Uterus (tissue), 4 donors: ENCODE results near the gene SLC38A5. TPM values are rescaled to one million over a fixed set of nuclear protein-coding genes. Genes with fewer than 3 reads are reported as not detected.

Source experiments
- DNase-seq, 2 donors: peaks; one replicate each; pipeline ENCODE4 v3.0.0-alpha.2; 2019 to 2020
- H3K27ac ChIP-seq, 2 donors: fragments of 200-600 bp; sonication (generic); 1 replicate in 1 of 2; 2 replicates in 1 of 2; pipeline ENCODE4 v1.5.1; 2016 to 2018
- H3K27me3 ChIP-seq, 2 donors: fragments of 200-600 bp; sonication (generic); one replicate each; pipeline ENCODE4 v1.5.1; 2018 to 2019; ENCODE audit warnings: control low read depth in 1 of 2
- H3K36me3 ChIP-seq, 2 donors: fragments of 200-600 bp; sonication (generic); one replicate each; pipeline ENCODE4 v1.5.1; 2019; ENCODE audit warnings: control low read depth in 1 of 2
- H3K4me1 ChIP-seq, 2 donors: fragments of 200-600 bp; sonication (generic); one replicate each; pipeline ENCODE4 v1.5.1; 2018 to 2019; ENCODE audit warnings: control low read depth in 1 of 2
- H3K4me3 ChIP-seq, 2 donors: fragments of 200-600 bp; sonication (generic); 1 replicate in 1 of 2; 2 replicates in 1 of 2; pipeline ENCODE4 v1.5.1; 2018 to 2019; ENCODE audit warnings: mild to moderate bottlenecking in 1 of 2
- H3K9me3 ChIP-seq, 2 donors: fragments of 200-600 bp; sonication (generic); one replicate each; pipeline ENCODE4 v1.5.1; 2019; ENCODE audit warnings: control low read depth in 1 of 2
- POLR2A ChIP-seq, 2 donors: fragments of 450-650 bp; IDR thresholded peaks; one replicate each; pipeline ENCODE4 v1.6.1; 2016; ENCODE audit warnings: antibody characterized with exemption in 2 of 2, mild to moderate bottlenecking in 1 of 2, moderate library complexity in 1 of 2
- intact Hi-C: fragments of 100-400 bp; cut with DNase I; formaldehyde crosslinking; loops from one replicate; pipeline ENCODE4 v1.15.1; 2023; ENCODE audit warnings: low total_unique reads
- total RNA-seq, 4 donors: library from RNA; depleted of rRNA in 3 of 4; stranded (reverse); fragments of >200 nt in 3 of 4; gene quantifications; one replicate each; pipeline versions ENCODE4 v1.1.0 to v1.2.4, GENCODE V29; 2014 to 2023
- TF ChIP-seq, protein P1 (sequence below), 4 experiments: fragments of 200-600 bp in 2 of 4; fragments of 450-650 bp in 2 of 4; sonication (generic) in 2 of 4; IDR thresholded peaks; one replicate each; pipeline ENCODE4 v1.5.1; 2016 to 2019; ENCODE audit warnings: antibody characterized with exemption in 4 of 4, mild to moderate bottlenecking in 2 of 4, moderate library complexity in 1 of 4
- donor health status: DM: yes; HTN: yes; CAD: no.

Gene SLC38A5
- total RNA-seq, 4 donors from 2014 or later = 1.8 to 8.1 (median 4.8) TPM

DNA sequence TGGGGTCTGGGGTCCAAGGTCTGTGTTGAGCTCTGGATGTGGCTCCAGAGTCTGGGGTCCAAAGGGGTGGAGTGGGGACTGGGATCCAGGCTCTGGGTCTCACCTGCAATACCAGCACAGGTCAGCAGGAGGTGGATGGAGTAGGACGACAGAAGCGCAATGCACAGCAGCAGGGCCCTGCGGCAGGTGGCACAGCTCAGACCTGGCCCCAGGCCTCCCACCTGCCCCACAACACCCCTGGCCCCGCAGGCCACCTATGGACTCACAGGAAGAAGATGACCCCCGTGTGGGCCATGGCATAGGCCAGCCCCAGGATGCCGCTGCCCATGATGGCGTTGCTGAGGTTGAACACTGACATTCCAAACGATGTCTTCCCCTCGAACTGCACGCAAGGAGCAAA, 3.4 kb downstream of the SLC38A5 start:
- intact Hi-C loops = no loop called here
- TF ChIP-seq, protein P1, sequence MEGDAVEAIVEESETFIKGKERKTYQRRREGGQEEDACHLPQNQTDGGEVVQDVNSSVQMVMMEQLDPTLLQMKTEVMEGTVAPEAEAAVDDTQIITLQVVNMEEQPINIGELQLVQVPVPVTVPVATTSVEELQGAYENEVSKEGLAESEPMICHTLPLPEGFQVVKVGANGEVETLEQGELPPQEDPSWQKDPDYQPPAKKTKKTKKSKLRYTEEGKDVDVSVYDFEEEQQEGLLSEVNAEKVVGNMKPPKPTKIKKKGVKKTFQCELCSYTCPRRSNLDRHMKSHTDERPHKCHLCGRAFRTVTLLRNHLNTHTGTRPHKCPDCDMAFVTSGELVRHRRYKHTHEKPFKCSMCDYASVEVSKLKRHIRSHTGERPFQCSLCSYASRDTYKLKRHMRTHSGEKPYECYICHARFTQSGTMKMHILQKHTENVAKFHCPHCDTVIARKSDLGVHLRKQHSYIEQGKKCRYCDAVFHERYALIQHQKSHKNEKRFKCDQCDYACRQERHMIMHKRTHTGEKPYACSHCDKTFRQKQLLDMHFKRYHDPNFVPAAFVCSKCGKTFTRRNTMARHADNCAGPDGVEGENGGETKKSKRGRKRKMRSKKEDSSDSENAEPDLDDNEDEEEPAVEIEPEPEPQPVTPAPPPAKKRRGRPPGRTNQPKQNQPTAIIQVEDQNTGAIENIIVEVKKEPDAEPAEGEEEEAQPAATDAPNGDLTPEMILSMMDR (IDR thresholded peaks at IDR 0.05) = no peak
- no peak for TF ChIP-seq POLR2A (IDR thresholded peaks at IDR 0.05)
- DNase-seq = no peak

DNA sequence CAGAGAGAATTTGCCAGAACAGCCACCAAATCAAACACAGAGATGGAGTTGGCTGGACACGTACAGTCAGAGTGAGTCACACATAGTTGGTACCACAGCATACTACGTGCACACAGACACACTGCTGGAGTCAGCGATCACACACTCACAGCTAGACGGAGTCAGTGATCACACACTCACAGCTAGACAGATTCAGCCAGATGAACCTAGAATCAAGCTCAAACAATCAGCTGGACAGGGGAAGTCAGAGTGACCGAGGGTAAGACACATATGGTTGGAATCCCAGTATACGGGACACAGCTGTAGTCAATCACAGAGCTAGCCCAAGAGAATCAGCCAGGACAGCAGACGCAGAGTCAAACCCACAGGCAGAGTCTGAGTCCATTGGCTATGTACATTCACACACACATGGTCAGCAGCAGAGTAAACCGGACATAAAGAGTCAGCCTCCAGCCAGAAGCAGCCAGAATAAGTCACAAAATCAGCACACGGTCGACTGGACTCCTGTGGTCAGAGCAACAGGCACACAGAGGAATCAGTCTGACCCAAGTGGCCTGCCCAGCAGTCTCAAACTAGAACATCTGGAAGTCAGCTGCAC, 4.6 kb downstream of the SLC38A5 start:
- H3K9me3 ChIP-seq = no peaks in the 10 kb centered on the region
- H3K27ac ChIP-seq = no peak overlapping the region
- TF ChIP-seq, protein P1 (IDR thresholded peaks at IDR 0.05) = no peak
- TF ChIP-seq POLR2A (IDR thresholded peaks at IDR 0.05) = no peak
- no peaks in the 10 kb centered on the region for H3K4me1 ChIP-seq
- intact Hi-C loops = no loop called here
- no peaks in the 10 kb centered on the region for H3K27me3 ChIP-seq
- H3K4me3 ChIP-seq = no peak overlapping the region
- DNase-seq = no peak
- no peaks in the 10 kb centered on the region for H3K36me3 ChIP-seq

More for the DNA sequence above, 3.4 kb downstream of the SLC38A5 start:
- no peaks in the 10 kb centered on the region for H3K4me1 ChIP-seq
- H3K27me3 ChIP-seq = no peaks in the 10 kb centered on the region
- no peaks in the 10 kb centered on the region for H3K9me3 ChIP-seq
- no peaks in the 10 kb centered on the region for H3K36me3 ChIP-seq
- no peak overlapping the region for H3K27ac ChIP-seq
- no peak overlapping the region for H3K4me3 ChIP-seq

DNA sequence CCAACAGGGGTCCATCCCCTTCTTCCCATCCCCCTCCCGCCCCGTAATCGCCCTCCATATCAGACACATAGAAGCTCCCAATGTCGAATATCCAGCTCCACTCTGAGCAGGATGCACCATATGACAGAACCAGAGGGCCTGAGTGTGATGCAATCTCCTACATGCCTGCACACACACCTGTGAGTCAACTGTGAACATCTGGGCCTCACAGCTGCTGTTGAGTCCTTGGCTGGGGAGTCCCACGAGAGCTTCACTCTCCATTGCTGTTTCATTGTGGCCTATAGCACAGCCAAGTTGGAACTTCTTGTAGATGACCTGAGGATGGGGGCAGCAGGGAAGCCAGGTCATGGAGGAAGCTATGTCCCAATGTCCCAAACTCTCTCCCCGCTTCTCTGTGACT, 8.2 kb downstream of the SLC38A5 start:
- DNase-seq = no peak
- Histone ChIP-seq H3K27ac (no peak overlapping the region), H3K4me3 (no peak overlapping the region), H3K27me3 (no peaks in the 10 kb centered on the region), H3K36me3 (no peaks in the 10 kb centered on the region), H3K9me3 (no peaks in the 10 kb centered on the region), H3K4me1 (no peaks in the 10 kb centered on the region)
- TF ChIP-seq POLR2A (IDR thresholded peaks at IDR 0.05) = no peak
- TF ChIP-seq, protein P1 (IDR thresholded peaks at IDR 0.05) = no peak
- intact Hi-C loops = no loop called here

DNA sequence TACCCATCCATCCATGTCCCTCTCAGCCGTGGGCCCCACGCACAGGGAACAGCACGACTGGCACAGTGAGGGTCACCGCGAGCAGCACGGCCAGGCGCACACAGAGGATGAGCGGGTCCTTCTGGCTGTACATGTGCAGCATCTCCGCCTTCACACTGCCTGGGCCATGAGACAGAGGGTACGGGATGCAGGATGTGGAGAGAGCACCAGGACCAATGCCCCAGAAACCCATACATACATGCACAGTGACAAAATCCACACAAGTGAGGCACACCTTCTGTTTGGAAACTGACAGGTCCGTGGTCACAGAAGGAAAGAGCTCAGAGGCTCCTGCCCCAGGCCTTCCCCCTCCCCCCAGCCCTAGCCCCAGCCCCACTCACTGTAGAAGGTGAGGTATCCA, 9.5 kb downstream of the SLC38A5 start:
- H3K27ac ChIP-seq = no peak overlapping the region
- H3K36me3 ChIP-seq = no peaks in the 10 kb centered on the region
- H3K9me3 ChIP-seq = no peaks in the 10 kb centered on the region
- intact Hi-C loops = no loop called here
- H3K4me1 ChIP-seq = no peaks in the 10 kb centered on the region
- TF ChIP-seq, protein P1 (IDR thresholded peaks at IDR 0.05) = no peak
- no peak for TF ChIP-seq POLR2A (IDR thresholded peaks at IDR 0.05)
- H3K4me3 ChIP-seq = no peak overlapping the region
- no peak for DNase-seq
- H3K27me3 ChIP-seq = no peaks in the 10 kb centered on the region

DNA sequence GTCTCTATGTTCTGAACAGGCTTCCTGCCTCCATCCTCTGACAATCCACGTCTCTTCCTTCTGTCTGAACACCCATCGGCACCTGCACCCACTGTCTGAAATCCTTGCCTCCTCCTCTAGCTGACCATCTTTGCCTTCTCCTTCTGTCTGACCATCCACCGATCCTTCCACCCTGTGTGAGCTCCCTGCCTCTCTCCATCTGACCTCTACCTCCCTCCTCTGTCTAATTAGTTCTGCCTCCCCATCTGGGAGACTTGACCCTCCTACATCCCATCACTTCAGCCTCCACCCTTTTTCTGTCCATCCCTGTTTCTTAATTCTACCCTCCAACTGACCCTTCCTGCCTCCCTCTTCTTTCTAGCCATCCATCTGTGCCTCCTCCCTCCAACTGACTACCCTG, 10.0 kb downstream of the SLC38A5 start:
- no peaks in the 10 kb centered on the region for H3K4me1 ChIP-seq
- H3K9me3 ChIP-seq = no peaks in the 10 kb centered on the region
- H3K27ac ChIP-seq = no peak overlapping the region
- intact Hi-C loops = no loop called here
- H3K4me3 ChIP-seq = no peak overlapping the region
- DNase-seq = no peak
- no peaks in the 10 kb centered on the region for H3K27me3 ChIP-seq
- TF ChIP-seq POLR2A (IDR thresholded peaks at IDR 0.05) = no peak
- TF ChIP-seq, protein P1 (IDR thresholded peaks at IDR 0.05) = no peak
- H3K36me3 ChIP-seq = no peaks in the 10 kb centered on the region
